NCI-H1417 (cell line): ENCODE measurements around the gene CAMTA1.
A peak's percentile ranks its signal among the peaks of the same experiment; 100 is the strongest.

ENCODE experiments used
- DNase-seq, 3 experiments: peaks; one replicate each; lab custom pipeline; 2025; lab: John Stamatoyannopoulos, UW

CAMTA1 gene

DNA sequence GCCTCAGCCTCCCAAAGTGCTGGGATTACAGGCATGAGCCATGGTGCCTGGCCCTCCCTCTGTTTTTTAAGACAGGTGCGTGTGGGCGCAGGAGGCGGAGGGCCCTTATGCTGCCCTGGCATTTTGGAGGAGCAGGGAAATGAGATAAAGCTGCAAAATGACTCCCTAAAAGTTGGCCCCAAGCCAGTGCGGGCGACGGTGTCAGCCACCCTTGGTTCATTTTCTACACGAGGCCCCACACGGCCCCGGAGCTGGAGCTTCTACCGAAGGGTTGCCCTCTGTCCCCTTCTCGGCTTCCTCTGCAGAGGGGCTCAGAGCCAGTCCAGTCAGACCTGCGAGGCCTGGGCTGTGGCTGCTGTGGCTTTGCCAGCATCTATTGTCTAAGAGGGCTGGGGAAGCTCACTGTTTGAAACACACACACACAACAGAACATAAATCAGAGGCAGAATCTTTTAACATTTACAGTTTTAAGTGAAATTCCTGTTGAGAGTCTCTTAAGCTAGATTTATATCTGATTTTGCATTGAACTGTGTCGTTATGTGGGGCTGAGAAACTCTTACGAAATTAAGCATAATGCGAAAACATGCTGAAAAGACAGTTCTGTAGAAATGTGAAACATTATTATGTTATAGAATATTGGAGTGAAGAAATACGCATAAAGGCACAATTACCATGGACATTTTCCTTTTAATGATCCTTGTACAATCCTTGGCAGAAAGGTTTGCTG is 255.9 kb downstream of the CAMTA1 start:
- DNase-seq = no peak

GRCh38 chr1:7042322-7043190 is 257.3 kb downstream of the CAMTA1 start:
- DNase-seq = peak; percentile 25 to 74 (median 51)

DNA sequence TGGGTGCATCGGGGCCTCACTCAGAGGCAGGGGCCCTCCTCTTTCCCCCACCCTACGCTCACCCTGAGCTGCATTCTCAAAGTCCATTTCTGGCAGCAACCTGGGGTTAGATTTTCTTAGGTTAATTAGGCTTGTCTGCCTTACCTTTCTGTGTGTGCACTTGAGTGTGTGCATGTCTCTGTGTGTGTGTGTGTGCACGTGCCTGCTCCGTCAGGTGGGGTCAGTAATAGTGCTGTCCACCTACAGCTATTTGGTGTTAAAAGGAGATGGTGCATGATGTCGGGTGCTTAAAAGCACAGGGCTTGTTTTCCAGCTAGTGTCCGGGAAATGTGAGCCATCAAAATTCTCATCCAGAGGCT is 257.9 kb downstream of the CAMTA1 start:
- no peak for DNase-seq

DNA sequence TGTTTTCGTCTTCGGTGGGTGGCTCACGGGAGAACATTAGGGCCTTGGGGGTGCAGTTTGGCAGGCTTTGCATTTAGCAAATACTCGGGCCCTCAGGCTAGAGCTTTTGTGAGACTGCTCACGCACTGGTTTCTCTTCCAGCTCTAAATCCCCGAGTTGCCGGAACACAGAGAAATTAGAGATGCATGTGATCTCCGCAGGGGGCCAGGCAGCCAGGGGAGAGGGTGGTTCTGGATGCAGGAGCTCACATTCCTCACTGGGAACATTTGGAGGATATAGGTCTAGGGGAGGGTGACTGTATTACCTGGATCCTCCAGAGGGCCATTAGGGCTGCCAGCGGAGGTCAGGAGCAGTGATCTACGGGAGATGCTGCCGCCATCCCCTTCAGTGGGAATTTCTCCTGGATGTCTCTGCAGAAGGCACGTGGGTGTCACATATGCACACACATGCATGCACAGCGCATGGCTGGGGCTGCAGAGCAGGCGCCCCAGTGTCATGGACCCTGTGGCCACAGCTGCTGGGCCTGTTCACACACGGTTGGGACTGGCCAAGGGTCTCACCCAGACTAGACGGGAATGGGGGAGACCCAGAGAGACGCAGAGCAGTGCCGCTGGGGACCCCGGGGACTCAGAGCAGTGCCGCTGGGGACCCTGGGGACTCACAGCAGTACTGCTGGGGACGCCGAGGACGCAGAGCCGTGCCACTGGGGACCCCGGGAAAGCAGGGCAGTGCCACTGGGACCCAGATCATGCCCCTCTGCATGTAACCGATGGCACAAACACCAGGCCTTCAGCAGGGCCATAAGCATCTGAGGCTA is 258.7 kb downstream of the CAMTA1 start:
- peak in 1 of 3 experiments; percentile 7 for DNase-seq

GRCh38 chr1:7045897-7046296 is 260.6 kb downstream of the CAMTA1 start:
- no peak for DNase-seq

GRCh38 chr1:7046314-7046713 is 261.1 kb downstream of the CAMTA1 start:
- peak in 1 of 3 experiments; percentile 21 for DNase-seq

GRCh38 chr1:7046891-7047290 is 261.6 kb downstream of the CAMTA1 start:
- no peak for DNase-seq

DNA sequence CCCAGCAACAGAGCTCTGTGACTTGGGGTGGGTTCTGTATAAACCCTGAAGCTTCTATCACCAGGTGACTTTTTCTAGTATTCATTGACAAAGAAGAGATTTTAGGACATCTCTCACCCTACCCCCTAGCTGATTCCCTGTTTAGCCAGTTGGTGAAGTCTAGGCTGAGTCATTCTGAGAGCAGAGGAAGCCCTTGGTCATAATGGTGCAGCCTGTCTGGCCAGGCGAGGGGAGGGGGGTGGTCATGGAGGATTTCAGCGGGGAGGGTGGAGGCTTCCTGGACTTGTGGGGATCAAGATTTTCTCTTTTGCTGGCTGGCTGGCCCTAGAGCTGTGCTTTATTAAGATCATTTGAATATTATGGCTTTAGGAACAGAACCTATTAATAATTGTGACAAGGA is 262.6 kb downstream of the CAMTA1 start:
- no peak for DNase-seq

GRCh38 chr1:7048395-7048794 is 263.1 kb downstream of the CAMTA1 start:
- peak in 2 of 3 experiments; percentile 17 to 74 for DNase-seq

- DNase-seq = no peak
Observed at GRCh38 chr1:7049913-7050625, 264.8 kb downstream of the CAMTA1 start.

DNA sequence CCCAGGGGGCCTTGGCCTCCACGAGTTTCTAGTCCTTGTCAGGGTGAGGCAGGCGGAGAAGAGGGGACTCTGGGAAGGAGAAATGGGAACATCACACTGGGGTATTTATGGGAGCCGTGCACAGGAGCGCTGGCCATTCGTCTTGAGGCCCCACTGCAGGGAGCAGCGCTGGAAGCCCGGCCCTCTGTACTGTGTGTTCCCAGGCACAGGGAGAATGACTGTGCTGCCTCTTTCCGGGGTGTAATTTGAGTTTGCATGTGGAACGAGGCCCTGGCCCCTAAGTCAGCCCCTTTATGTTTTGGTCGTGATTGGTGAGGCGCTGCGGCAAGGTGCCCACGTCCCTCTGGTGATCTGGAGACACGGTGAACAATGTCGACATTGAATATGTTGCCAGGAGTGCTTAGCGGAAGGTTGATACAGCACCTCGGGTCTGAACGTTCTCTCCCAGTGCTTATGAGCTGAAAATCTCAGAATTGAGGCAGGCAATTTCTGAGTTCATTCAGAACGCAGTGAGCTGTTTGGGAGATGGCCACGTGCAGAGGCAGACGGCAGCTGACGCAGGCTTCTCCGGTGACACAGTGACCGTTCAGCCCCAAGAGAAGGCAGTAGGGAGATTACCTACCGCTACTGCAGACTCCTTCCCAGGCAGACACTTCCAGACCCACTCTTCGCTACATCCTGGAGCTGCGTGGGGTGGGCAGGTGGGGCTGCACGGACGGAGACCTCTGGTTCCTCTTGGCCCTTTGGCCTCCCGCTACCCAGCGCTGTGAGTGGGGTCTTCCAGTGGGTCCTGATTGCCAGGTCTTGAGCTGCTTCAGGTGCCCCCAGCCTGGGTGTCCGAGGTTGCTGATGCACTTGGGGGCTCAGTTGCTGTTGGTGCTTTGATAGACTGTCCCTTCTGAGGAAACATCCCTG is 265.8 kb downstream of the CAMTA1 start:
- DNase-seq = no peak

DNA sequence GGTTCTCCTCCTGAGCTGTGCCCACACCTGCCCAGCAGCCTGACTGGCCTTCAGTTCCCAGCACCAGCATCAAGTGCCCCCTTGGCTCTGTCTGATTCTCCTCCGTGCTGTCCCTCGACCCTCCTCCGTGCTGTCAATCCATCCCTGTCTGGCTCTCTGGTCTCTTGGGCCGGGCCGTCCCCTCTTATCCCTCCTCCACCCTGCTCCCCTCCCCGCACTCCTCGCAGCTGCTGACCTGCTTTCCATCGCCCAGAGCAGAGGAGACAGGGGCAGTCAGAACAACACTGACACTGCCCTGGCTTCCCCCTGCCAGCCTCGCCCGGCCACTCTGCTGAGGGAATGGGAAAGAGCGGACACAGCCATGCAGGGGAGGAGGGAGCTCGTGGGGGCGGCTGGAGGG is 267.4 kb downstream of the CAMTA1 start:
- no peak for DNase-seq

- no peak for DNase-seq
Observed at GRCh38 chr1:7060745-7061144, 275.5 kb downstream of the CAMTA1 start.

GRCh38 chr1:7062346-7063061 is 277.2 kb downstream of the CAMTA1 start:
- no peak for DNase-seq

- DNase-seq = no peak
Observed at GRCh38 chr1:7063981-7064380, 278.7 kb downstream of the CAMTA1 start.

- no peak for DNase-seq
Observed at GRCh38 chr1:7068552-7068951, 283.3 kb downstream of the CAMTA1 start.

- peak in 1 of 3 experiments; percentile 53 for DNase-seq
Observed at GRCh38 chr1:7069931-7070330, 284.7 kb downstream of the CAMTA1 start.

GRCh38 chr1:7070389-7071029 is 285.3 kb downstream of the CAMTA1 start:
- peak; percentile 27 to 86 (median 68) for DNase-seq

GRCh38 chr1:7076117-7076516 is 290.9 kb downstream of the CAMTA1 start:
- DNase-seq = no peak
